GM23338 (cell line): ENCODE results near the gene CDC42SE1. TPM values are rescaled to one million over a fixed set of nuclear protein-coding genes. Genes with fewer than 3 reads are reported as not detected.

Source experiments
- ATAC-seq: fragments of 200-7000 bp; cut with Tn5 transposase; 3 replicates; pipeline ENCODE4 v1.9.1; 2020
- DNase-seq: peaks from one replicate; pipeline ENCODE4 v3.0.0-alpha.2; 2015; ENCODE audit warnings: low spot score
- H2AFZ ChIP-seq: fragments of 200-600 bp; sonication (generic); 2 replicates; pipeline ENCODE4 v1.8.0; 2016; ENCODE audit warnings: antibody characterized with exemption, mild to moderate bottlenecking, moderate library complexity
- H3F3A ChIP-seq: fragments of 200-600 bp; sonication (generic); replicated peaks from 2 replicates; pipeline ENCODE4 v1.8.0; 2017; ENCODE audit warnings: antibody characterized with exemption, mixed run types, low read depth
- H3K27ac ChIP-seq: fragments of 200-600 bp; sonication (generic); 2 replicates; pipeline ENCODE4 v1.6.1; 2016; ENCODE audit warnings: low read depth
- H3K27me3 ChIP-seq: fragments of 200-600 bp; sonication (generic); 2 replicates; pipeline ENCODE4 v1.8.0; 2016; ENCODE audit warnings: mild to moderate bottlenecking, mixed run types, moderate library complexity; ENCODE audit not compliant: insufficient read depth
- H3K36me3 ChIP-seq: fragments of 200-600 bp; sonication (generic); 2 replicates; pipeline ENCODE4 v1.8.0; 2016; ENCODE audit warnings: mild to moderate bottlenecking; ENCODE audit not compliant: insufficient read depth
- H3K4me1 ChIP-seq: fragments of 200-600 bp; sonication (generic); 2 replicates; pipeline ENCODE4 v1.8.0; 2016; ENCODE audit warnings: mild to moderate bottlenecking, moderate library complexity; ENCODE audit not compliant: insufficient read depth
- H3K4me2 ChIP-seq: fragments of 200-600 bp; sonication (generic); 2 replicates; pipeline ENCODE4 v1.7.1; 2017; ENCODE audit warnings: mixed run types
- H3K4me3 ChIP-seq: fragments of 200-600 bp; sonication (generic); 2 replicates; pipeline ENCODE4 v1.6.1; 2016; ENCODE audit warnings: mixed run types
- H3K79me2 ChIP-seq: fragments of 200-600 bp; sonication (generic); replicated peaks from 2 replicates; pipeline ENCODE4 v1.8.0; 2017; ENCODE audit warnings: mild to moderate bottlenecking; ENCODE audit not compliant: insufficient read depth
- H3K9me2 ChIP-seq: fragments of 200-600 bp; sonication (generic); 2 replicates; pipeline ENCODE4 v1.8.0; 2017; ENCODE audit not compliant: insufficient read depth
- H4K20me1 ChIP-seq: fragments of 200-600 bp; sonication (generic); replicated peaks from 2 replicates; pipeline ENCODE4 v1.8.0; 2017; ENCODE audit warnings: mild to moderate bottlenecking; ENCODE audit not compliant: insufficient read depth
- H3K27ac Mint-ChIP-seq: 2 replicates; pipeline ENCODE4 v1.8.0; 2020; ENCODE audit warnings: inconsistent platforms, mild to moderate bottlenecking, moderate library complexity, mixed read lengths
- H3K27me3 Mint-ChIP-seq: 3 replicates; pipeline ENCODE4 v1.8.0; 2022; ENCODE audit warnings: low read depth, mild to moderate bottlenecking, moderate library complexity, mixed read lengths, inconsistent platforms; ENCODE audit not compliant: insufficient read depth, poor library complexity
- H3K36me3 Mint-ChIP-seq: 3 replicates; pipeline ENCODE4 v1.8.0; 2021; ENCODE audit warnings: low read depth, mild to moderate bottlenecking, inconsistent platforms, moderate library complexity, mixed read lengths
- H3K4me1 Mint-ChIP-seq: 3 replicates; pipeline ENCODE4 v1.8.0; 2020; ENCODE audit warnings: mild to moderate bottlenecking, inconsistent platforms, mixed read lengths
- H3K4me3 Mint-ChIP-seq: 3 replicates; pipeline ENCODE4 v1.8.0; 2021; ENCODE audit warnings: moderate library complexity, mild to moderate bottlenecking, inconsistent platforms, mixed read lengths
- H3K9me3 Mint-ChIP-seq: 3 replicates; pipeline ENCODE4 v1.8.0; 2020; ENCODE audit warnings: moderate library complexity, mild to moderate bottlenecking, inconsistent platforms, mixed read lengths
- CREB1 ChIP-seq: fragments of 250-450 bp; sonication (Bioruptor Pico); IDR thresholded peaks from 2 replicates; pipeline ENCODE4 v1.5.0; 2020; ENCODE audit warnings: low read depth, mild to moderate bottlenecking, moderate library complexity
- ETS1 ChIP-seq: IDR thresholded peaks from 2 replicates; pipeline ENCODE4 v1.6.1; 2016; ENCODE audit warnings: antibody characterized with exemption
- EZH2 ChIP-seq: fragments of 200-600 bp; sonication (generic); IDR thresholded peaks from one replicate; pipeline ENCODE4 v1.8.0; 2017; ENCODE audit warnings: antibody characterized with exemption, mild to moderate bottlenecking, low read depth; ENCODE audit not compliant: unreplicated experiment
- EZH2phosphoT487 ChIP-seq: fragments of 200-600 bp; sonication (generic); IDR thresholded peaks from one replicate; pipeline ENCODE4 v1.8.1; 2018; ENCODE audit warnings: antibody characterized with exemption; ENCODE audit not compliant: unreplicated experiment
- JUNB ChIP-seq: IDR thresholded peaks from one replicate; pipeline ENCODE4 v1.6.1; 2016; ENCODE audit warnings: antibody characterized with exemption; ENCODE audit not compliant: unreplicated experiment
- NANOG ChIP-seq: IDR thresholded peaks from 2 replicates; pipeline ENCODE4 v1.6.1; 2016; ENCODE audit warnings: antibody characterized with exemption, borderline replicate concordance
- POLR2AphosphoS5 ChIP-seq: IDR thresholded peaks from 2 replicates; pipeline ENCODE4 v1.6.1; 2016; ENCODE audit warnings: antibody characterized with exemption, low read depth
- STAT1 ChIP-seq: IDR thresholded peaks from one replicate; pipeline ENCODE4 v1.6.1; 2016; ENCODE audit warnings: antibody characterized with exemption; ENCODE audit not compliant: unreplicated experiment
- ZNF114 ChIP-seq: fragments of 250-450 bp; sonication (Bioruptor Pico); IDR thresholded peaks from 2 replicates; pipeline ENCODE4 v1.5.0; 2020; ENCODE audit warnings: mild to moderate bottlenecking, moderate library complexity
- ZNF331 ChIP-seq: fragments of 250-450 bp; sonication (Bioruptor Pico); IDR thresholded peaks from 2 replicates; pipeline ENCODE4 v1.5.0; 2020; ENCODE audit warnings: low read depth, mild to moderate bottlenecking, moderate library complexity
- polyA plus RNA-seq: library from polyadenylated mRNA; unstranded; fragments of >200 nt; fragmentation: Nextera tagmentation; extraction: Ambion mirVana; gene quantifications from 2 replicates; pipeline ENCODE4 v1.2.1, GENCODE V29; 2016
- total RNA-seq: library from RNA; depleted of rRNA; stranded (reverse); fragments of >200 nt; shearing (Covaris generic); gene quantifications from 2 replicates; pipeline ENCODE4 v1.2.3, GENCODE V29; 2014
- TF ChIP-seq, protein P1 (sequence below), 2 experiments: fragments of 200-600 bp in 1 of 2; sonication (generic) in 1 of 2; conservative IDR thresholded peaks; 2 replicates each; pipeline versions ENCODE4 v1.5.1 to v1.6.1; 2016 to 2017; ENCODE audit warnings: antibody characterized with exemption in 2 of 2, low read depth in 2 of 2, mild to moderate bottlenecking in 2 of 2, moderate library complexity in 1 of 2
- TF ChIP-seq, protein P2 (sequence below): fragments of 250-450 bp; sonication (Bioruptor Pico); IDR thresholded peaks from 2 replicates; pipeline ENCODE4 v1.5.0; 2020; ENCODE audit warnings: mild to moderate bottlenecking, moderate library complexity

The CDC42SE1 gene
- total and polyA plus RNA-seq, 2 experiments from 2014 or later: 18.3 to 49.1 TPM

DNA sequence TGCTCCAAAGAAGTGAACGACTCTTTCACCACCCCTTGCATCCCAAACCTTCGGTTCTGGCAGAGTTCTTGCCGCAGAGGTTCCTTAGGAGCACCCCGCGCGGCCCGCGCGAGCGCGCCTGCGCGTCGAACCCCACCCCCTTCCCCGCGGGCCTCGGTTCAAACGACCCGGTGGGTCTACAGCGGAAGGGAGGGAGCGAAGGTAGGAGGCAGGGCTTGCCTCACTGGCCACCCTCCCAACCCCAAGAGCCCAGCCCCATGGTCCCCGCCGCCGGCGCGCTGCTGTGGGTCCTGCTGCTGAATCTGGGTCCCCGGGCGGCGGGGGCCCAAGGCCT lies 11.9 kb downstream of the CDC42SE1 start, which contains the start of gene C1orf56:
Gene C1orf56, plus strand, starts transcription at position 161 of the 334 bp plus-strand sequence. Its CDS starts 97 bp downstream, at position 258.
- peaks cover 3% of the 10 kb centered on the region for H4K20me1 ChIP-seq
- ATAC-seq (peak; percentile 84), DNase-seq (peak; percentile 88)
- peak within 1 kb of the TSS; percentile 98 for H3K27ac ChIP-seq
- H2AFZ ChIP-seq: peak within 1 kb of the TSS; percentile 96
- TF ChIP-seq EZH2 (no peak), POLR2AphosphoS5 (peak; percentile 85)
- peaks cover 16% of the 10 kb centered on the region for H3K36me3 Mint-ChIP-seq
- peaks cover 8% of the 10 kb centered on the region for H3K27me3 Mint-ChIP-seq
- H3K36me3 ChIP-seq: peaks cover 16% of the 10 kb centered on the region
- H3K79me2 ChIP-seq: no peaks in the 10 kb centered on the region
- H3F3A ChIP-seq: peaks cover 30% of the 10 kb centered on the region
- peaks cover 5% of the 10 kb centered on the region; the same call in 1 of the 2 replicates for H3K4me1 ChIP-seq
- peak within 1 kb of the TSS; percentile 95 for H3K4me3 ChIP-seq
- peaks cover 9% of the 10 kb centered on the region; the same call in 2 of the 3 replicates for H3K4me1 Mint-ChIP-seq
- H3K27me3 ChIP-seq: no peaks in the 10 kb centered on the region
- H3K4me3 Mint-ChIP-seq: peak within 1 kb of the TSS; percentile 94
- no peaks in the 10 kb centered on the region for H3K9me3 Mint-ChIP-seq
- H3K9me2 ChIP-seq: no peaks in the 10 kb centered on the region
- peak within 1 kb of the TSS; percentile 96 for H3K27ac Mint-ChIP-seq
- peak within 1 kb of the TSS; percentile 99 for H3K4me2 ChIP-seq

- Histone ChIP-seq H4K20me1 (no peaks in the 10 kb centered on the region), H2AFZ (no peak overlapping the region), H3K4me3 (no peak overlapping the region), H3F3A (peaks cover 21% of the 10 kb centered on the region), H3K36me3 (no peaks in the 10 kb centered on the region), H3K27ac (no peak overlapping the region), H3K4me2 (no peak overlapping the region), H3K79me2 (no peaks in the 10 kb centered on the region), H3K9me2 (no peaks in the 10 kb centered on the region), H3K4me1 (peaks cover 15% of the 10 kb centered on the region), H3K27me3 (no peaks in the 10 kb centered on the region)
- Mint-ChIP-seq H3K4me3 (no peak overlapping the region), H3K4me1 (peaks cover 18% of the 10 kb centered on the region), H3K27me3 (peaks cover 6% of the 10 kb centered on the region), H3K9me3 (no peaks in the 10 kb centered on the region), H3K36me3 (no peaks in the 10 kb centered on the region; the same call in 2 of the 3 replicates), H3K27ac (no peak overlapping the region)
- ATAC-seq (no peak), DNase-seq (no peak)
- TF ChIP-seq CREB1 (CRISPR knock-in tag): no peak
- TF ChIP-seq NANOG: no peak
- TF ChIP-seq ETS1: no peak
- TF ChIP-seq POLR2AphosphoS5: no peak
- no peak for TF ChIP-seq ZNF114 (CRISPR knock-in tag)
- TF ChIP-seq EZH2phosphoT487: no peak
- TF ChIP-seq, protein P1, sequence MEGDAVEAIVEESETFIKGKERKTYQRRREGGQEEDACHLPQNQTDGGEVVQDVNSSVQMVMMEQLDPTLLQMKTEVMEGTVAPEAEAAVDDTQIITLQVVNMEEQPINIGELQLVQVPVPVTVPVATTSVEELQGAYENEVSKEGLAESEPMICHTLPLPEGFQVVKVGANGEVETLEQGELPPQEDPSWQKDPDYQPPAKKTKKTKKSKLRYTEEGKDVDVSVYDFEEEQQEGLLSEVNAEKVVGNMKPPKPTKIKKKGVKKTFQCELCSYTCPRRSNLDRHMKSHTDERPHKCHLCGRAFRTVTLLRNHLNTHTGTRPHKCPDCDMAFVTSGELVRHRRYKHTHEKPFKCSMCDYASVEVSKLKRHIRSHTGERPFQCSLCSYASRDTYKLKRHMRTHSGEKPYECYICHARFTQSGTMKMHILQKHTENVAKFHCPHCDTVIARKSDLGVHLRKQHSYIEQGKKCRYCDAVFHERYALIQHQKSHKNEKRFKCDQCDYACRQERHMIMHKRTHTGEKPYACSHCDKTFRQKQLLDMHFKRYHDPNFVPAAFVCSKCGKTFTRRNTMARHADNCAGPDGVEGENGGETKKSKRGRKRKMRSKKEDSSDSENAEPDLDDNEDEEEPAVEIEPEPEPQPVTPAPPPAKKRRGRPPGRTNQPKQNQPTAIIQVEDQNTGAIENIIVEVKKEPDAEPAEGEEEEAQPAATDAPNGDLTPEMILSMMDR (conservative IDR thresholded peaks at IDR 0.05; ENCODE audit: low read depth in 2 of 2): no peak
- no peak for TF ChIP-seq ZNF331 (CRISPR knock-in tag)
- TF ChIP-seq STAT1: no peak
- TF ChIP-seq JUNB: no peak
- TF ChIP-seq, protein P2, sequence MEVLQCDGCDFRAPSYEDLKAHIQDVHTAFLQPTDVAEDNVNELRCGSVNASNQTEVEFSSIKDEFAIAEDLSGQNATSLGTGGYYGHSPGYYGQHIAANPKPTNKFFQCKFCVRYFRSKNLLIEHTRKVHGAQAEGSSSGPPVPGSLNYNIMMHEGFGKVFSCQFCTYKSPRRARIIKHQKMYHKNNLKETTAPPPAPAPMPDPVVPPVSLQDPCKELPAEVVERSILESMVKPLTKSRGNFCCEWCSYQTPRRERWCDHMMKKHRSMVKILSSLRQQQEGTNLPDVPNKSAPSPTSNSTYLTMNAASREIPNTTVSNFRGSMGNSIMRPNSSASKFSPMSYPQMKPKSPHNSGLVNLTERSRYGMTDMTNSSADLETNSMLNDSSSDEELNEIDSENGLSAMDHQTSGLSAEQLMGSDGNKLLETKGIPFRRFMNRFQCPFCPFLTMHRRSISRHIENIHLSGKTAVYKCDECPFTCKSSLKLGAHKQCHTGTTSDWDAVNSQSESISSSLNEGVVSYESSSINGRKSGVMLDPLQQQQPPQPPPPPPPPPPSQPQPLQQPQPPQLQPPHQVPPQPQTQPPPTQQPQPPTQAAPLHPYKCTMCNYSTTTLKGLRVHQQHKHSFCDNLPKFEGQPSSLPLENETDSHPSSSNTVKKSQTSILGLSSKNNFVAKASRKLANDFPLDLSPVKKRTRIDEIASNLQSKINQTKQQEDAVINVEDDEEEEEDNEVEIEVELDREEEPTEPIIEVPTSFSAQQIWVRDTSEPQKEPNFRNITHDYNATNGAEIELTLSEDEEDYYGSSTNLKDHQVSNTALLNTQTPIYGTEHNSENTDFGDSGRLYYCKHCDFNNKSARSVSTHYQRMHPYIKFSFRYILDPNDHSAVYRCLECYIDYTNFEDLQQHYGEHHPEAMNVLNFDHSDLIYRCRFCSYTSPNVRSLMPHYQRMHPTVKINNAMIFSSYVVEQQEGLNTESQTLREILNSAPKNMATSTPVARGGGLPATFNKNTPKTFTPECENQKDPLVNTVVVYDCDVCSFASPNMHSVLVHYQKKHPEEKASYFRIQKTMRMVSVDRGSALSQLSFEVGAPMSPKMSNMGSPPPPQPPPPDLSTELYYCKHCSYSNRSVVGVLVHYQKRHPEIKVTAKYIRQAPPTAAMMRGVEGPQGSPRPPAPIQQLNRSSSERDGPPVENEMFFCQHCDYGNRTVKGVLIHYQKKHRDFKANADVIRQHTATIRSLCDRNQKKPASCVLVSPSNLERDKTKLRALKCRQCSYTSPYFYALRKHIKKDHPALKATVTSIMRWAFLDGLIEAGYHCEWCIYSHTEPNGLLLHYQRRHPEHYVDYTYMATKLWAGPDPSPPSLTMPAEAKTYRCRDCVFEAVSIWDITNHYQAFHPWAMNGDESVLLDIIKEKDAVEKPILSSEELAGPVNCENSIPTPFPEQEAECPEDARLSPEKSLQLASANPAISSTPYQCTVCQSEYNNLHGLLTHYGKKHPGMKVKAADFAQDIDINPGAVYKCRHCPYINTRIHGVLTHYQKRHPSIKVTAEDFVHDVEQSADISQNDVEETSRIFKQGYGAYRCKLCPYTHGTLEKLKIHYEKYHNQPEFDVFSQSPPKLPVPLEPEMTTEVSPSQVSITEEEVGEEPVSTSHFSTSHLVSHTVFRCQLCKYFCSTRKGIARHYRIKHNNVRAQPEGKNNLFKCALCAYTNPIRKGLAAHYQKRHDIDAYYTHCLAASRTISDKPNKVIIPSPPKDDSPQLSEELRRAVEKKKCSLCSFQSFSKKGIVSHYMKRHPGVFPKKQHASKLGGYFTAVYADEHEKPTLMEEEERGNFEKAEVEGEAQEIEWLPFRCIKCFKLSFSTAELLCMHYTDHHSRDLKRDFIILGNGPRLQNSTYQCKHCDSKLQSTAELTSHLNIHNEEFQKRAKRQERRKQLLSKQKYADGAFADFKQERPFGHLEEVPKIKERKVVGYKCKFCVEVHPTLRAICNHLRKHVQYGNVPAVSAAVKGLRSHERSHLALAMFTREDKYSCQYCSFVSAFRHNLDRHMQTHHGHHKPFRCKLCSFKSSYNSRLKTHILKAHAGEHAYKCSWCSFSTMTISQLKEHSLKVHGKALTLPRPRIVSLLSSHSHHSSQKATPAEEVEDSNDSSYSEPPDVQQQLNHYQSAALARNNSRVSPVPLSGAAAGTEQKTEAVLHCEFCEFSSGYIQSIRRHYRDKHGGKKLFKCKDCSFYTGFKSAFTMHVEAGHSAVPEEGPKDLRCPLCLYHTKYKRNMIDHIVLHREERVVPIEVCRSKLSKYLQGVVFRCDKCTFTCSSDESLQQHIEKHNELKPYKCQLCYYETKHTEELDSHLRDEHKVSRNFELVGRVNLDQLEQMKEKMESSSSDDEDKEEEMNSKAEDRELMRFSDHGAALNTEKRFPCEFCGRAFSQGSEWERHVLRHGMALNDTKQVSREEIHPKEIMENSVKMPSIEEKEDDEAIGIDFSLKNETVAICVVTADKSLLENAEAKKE: no peak
- no peak for TF ChIP-seq EZH2
Observed at GRCh38 chr1:151043163-151043562, 16.3 kb downstream of the CDC42SE1 start.
